Naive thymus-derived CD4-positive, alpha-beta T cell (primary cell): ENCODE measurements around the gene MSRB1. TPM values are rescaled to one million over a fixed set of nuclear protein-coding genes. Genes with fewer than 3 reads are reported as not detected.

Source experiments
- ATAC-seq: fragments of 150-1000 bp; cut with Tn5 transposase; 2 replicates; pipeline ENCODE4 v1.10.0; 2021; ENCODE audit warnings: mild to moderate bottlenecking, moderate library complexity
- CTCF ChIA-PET: fragments of 350-600 bp; sonication (Branson Sonifier 250); formaldehyde crosslinking; loops from one replicate; lab custom pipeline; 2021; ENCODE audit warnings: antibody characterized with exemption; lab: Charles Lee
- POLR2A ChIA-PET: fragments of 350-600 bp; sonication (Branson Sonifier 250); formaldehyde crosslinking; loops from one replicate; lab custom pipeline; 2021; ENCODE audit warnings: antibody characterized with exemption, inconsistent platforms; lab: Charles Lee
- DNase-seq, 9 donors: peaks; one replicate each; pipeline versions ENCODE4 v3.0.0 to v3.0.0-alpha.2; 2020 to 2022; ENCODE audit warnings: mixed read lengths in 1 of 9
- H3K27ac ChIP-seq: one replicate; pipeline ENCODE4 v1.7.0; 2013; ENCODE audit warnings: mild to moderate bottlenecking, low read depth, low read length, moderate library complexity
- H3K27me3 ChIP-seq, 2 donors: one replicate each; pipeline ENCODE4 v1.7.0; 2013; ENCODE audit warnings: low read length in 2 of 2, mild to moderate bottlenecking in 2 of 2, moderate library complexity in 2 of 2; ENCODE audit not compliant: control insufficient read depth in 2 of 2, insufficient read depth in 2 of 2
- H3K36me3 ChIP-seq, 3 experiments: 1 replicate in 2 of 3; 2 replicates in 1 of 3; pipeline ENCODE4 v1.7.0; 2013; ENCODE audit warnings: low read length in 3 of 3, mild to moderate bottlenecking in 3 of 3, moderate library complexity in 1 of 3; ENCODE audit not compliant: insufficient read depth in 3 of 3, control insufficient read depth in 2 of 3
- H3K4me1 ChIP-seq, 2 donors: one replicate each; pipeline ENCODE4 v1.7.0; 2013; ENCODE audit warnings: low read length in 2 of 2, mild to moderate bottlenecking in 2 of 2, moderate library complexity in 1 of 2; ENCODE audit not compliant: control insufficient read depth in 2 of 2, insufficient read depth in 2 of 2
- H3K4me3 ChIP-seq: 2 replicates; pipeline ENCODE4 v1.7.0; 2013; ENCODE audit warnings: mild to moderate bottlenecking, low read length
- H3K9me3 ChIP-seq, 3 experiments: 1 replicate in 2 of 3; 2 replicates in 1 of 3; pipeline ENCODE4 v1.7.0; 2013; ENCODE audit warnings: low read length in 3 of 3; ENCODE audit not compliant: control insufficient read depth in 2 of 3
- H3K27ac Mint-ChIP-seq, 9 donors: one replicate each; pipeline ENCODE4 v1.8.0; 2020 to 2022; ENCODE audit warnings: mixed read lengths in 9 of 9, mild to moderate bottlenecking in 8 of 9, moderate library complexity in 5 of 9, inconsistent platforms in 2 of 9
- H3K27me3 Mint-ChIP-seq, 5 donors: one replicate each; pipeline ENCODE4 v1.8.0; 2021 to 2022; ENCODE audit warnings: mixed read lengths in 5 of 5, mild to moderate bottlenecking in 1 of 5
- H3K36me3 Mint-ChIP-seq, 5 donors: one replicate each; pipeline ENCODE4 v1.8.0; 2020 to 2022; ENCODE audit warnings: mixed read lengths in 5 of 5, mild to moderate bottlenecking in 3 of 5, inconsistent platforms in 1 of 5
- H3K4me1 Mint-ChIP-seq, 7 donors: one replicate each; pipeline ENCODE4 v1.8.0; 2020 to 2022; ENCODE audit warnings: mixed read lengths in 7 of 7, mild to moderate bottlenecking in 3 of 7, inconsistent platforms in 1 of 7
- H3K4me3 Mint-ChIP-seq, 10 donors: one replicate each; pipeline ENCODE4 v1.8.0; 2020 to 2022; ENCODE audit warnings: mild to moderate bottlenecking in 10 of 10, mixed read lengths in 10 of 10, moderate library complexity in 6 of 10, inconsistent platforms in 2 of 10
- H3K9me3 Mint-ChIP-seq, 11 donors: one replicate each; pipeline ENCODE4 v1.8.0; 2020 to 2022; ENCODE audit warnings: mixed read lengths in 11 of 11, mild to moderate bottlenecking in 4 of 11, inconsistent platforms in 1 of 11, moderate library complexity in 1 of 11
- intact Hi-C, 2 donors: fragments of 100-400 bp; cut with micrococcal nuclease; formaldehyde crosslinking; loops; one replicate each; pipeline ENCODE4 v1.15.1; 2023
- polyA plus RNA-seq, 2 donors: library from polyadenylated mRNA; unstranded; fragments of 300-500 nt; fragmentation: Illumina TruSeq; gene quantifications; one replicate each; pipeline ENCODE4 v1.2.3, GENCODE V29; 2021
- total RNA-seq, 6 experiments: library from RNA in 5 of 6; stranded (reverse) in 5 of 6; gene quantifications; 1 replicate in 5 of 6; 2 replicates in 1 of 6; pipeline ENCODE4 v1.2.3 and lab custom pipeline; 2021 to 2026

The MSRB1 gene
- total and polyA plus RNA-seq, 7 experiments from 2014 or later = 5.5 to 27.0 (median 15.6) TPM

GRCh38 chr16:1895068-1895467 is 47.9 kb downstream of the MSRB1 start:
- no peaks in the 10 kb centered on the region for H3K9me3 ChIP-seq
- H3K36me3 Mint-ChIP-seq = no peaks in the 10 kb centered on the region
- H3K4me1 ChIP-seq = no peaks in the 10 kb centered on the region
- intact Hi-C loops = no loop called here
- CTCF ChIA-PET = no interaction called here
- no peak overlapping the region for H3K4me3 Mint-ChIP-seq
- H3K4me3 ChIP-seq = no peak overlapping the region
- no peak overlapping the region for H3K27ac ChIP-seq
- peaks cover 0 to 26% (median 13%) of the 10 kb centered on the region in 5 donors for H3K27me3 Mint-ChIP-seq
- H3K27ac Mint-ChIP-seq = no peak overlapping the region
- H3K36me3 ChIP-seq = no peaks in the 10 kb centered on the region
- POLR2A ChIA-PET = no interaction called here
- DNase-seq = no peak
- H3K9me3 Mint-ChIP-seq = no peaks in the 10 kb centered on the region
- ATAC-seq = no peak
- peaks cover 0 to 2% (median 0%) of the 10 kb centered on the region in 7 donors for H3K4me1 Mint-ChIP-seq
- H3K27me3 ChIP-seq = no peaks in the 10 kb centered on the region

GRCh38 chr16:1890708-1891050 is 52.3 kb downstream of the MSRB1 start:
- POLR2A ChIA-PET = no interaction called here
- intact Hi-C loops = no loop called here
- Mint-ChIP-seq H3K27ac (no peak overlapping the region), H3K4me1 (peaks cover 0 to 2% (median 0%) of the 10 kb centered on the region in 7 donors), H3K9me3 (no peaks in the 10 kb centered on the region), H3K4me3 (no peak overlapping the region), H3K27me3 (peaks cover 0 to 29% (median 18%) of the 10 kb centered on the region in 5 donors), H3K36me3 (no peaks in the 10 kb centered on the region)
- Histone ChIP-seq H3K4me3 (no peak overlapping the region), H3K27me3 (no peaks in the 10 kb centered on the region), H3K36me3 (no peaks in the 10 kb centered on the region), H3K4me1 (no peaks in the 10 kb centered on the region), H3K27ac (no peak overlapping the region), H3K9me3 (no peaks in the 10 kb centered on the region)
- CTCF ChIA-PET = no interaction called here
- DNase-seq (no peak), ATAC-seq (no peak)

- Mint-ChIP-seq H3K27ac (no peak overlapping the region), H3K9me3 (no peaks in the 10 kb centered on the region), H3K4me1 (peaks cover 0 to 2% (median 0%) of the 10 kb centered on the region in 7 donors), H3K27me3 (peaks cover 2 to 33% (median 20%) of the 10 kb centered on the region in 5 donors), H3K36me3 (no peaks in the 10 kb centered on the region), H3K4me3 (no peak overlapping the region)
- ChIA-PET POLR2A (no interaction called here), CTCF (no interaction called here)
- no peak for ATAC-seq
- no peaks in the 10 kb centered on the region for H3K9me3 ChIP-seq
- no peaks in the 10 kb centered on the region for H3K4me1 ChIP-seq
- H3K27me3 ChIP-seq = no peaks in the 10 kb centered on the region
- DNase-seq = no peak
- H3K36me3 ChIP-seq = no peaks in the 10 kb centered on the region
- intact Hi-C loops = no loop called here
- no peak overlapping the region for H3K4me3 ChIP-seq
- no peak overlapping the region for H3K27ac ChIP-seq
These were observed 52.8 kb downstream of the MSRB1 start for GRCh38 chr16:1890024-1890707.

Other genes starting within 250 kb of the MSRB1 start
- gene MAPK8IP3, start 237.0 kb downstream of the MSRB1 start, total RNA-seq = 100 to 1,000 TPM; 112 to 299 (median 272) TPM
- 1 to 10 TPM; 1.7 to 3.2 TPM for gene MAPK8IP3, start 237.0 kb downstream of the MSRB1 start, polyA plus RNA-seq
- gene NME3, start 171.7 kb downstream of the MSRB1 start, total RNA-seq = 10 to 100 TPM; 49.4 to 81.5 (median 58.2) TPM
- 10 to 100 TPM; 70.6 to 71.9 TPM for gene NME3, start 171.7 kb downstream of the MSRB1 start, polyA plus RNA-seq
- gene EME2, start 170.4 kb downstream of the MSRB1 start, total RNA-seq = 10 to 100 TPM; 32.2 to 47.5 (median 36.8) TPM
- 1 to 10 TPM in 1 of 2 donors, under 1 TPM in 1; 0.59 to 3.8 TPM for gene EME2, start 170.4 kb downstream of the MSRB1 start, polyA plus RNA-seq
- 100 to 1,000 TPM in 1 of 5 experiments, 10 to 100 TPM in 4; 41.6 to 115 (median 49.5) TPM for gene MRPS34, start 170.1 kb downstream of the MSRB1 start, total RNA-seq
- gene MRPS34, start 170.1 kb downstream of the MSRB1 start, polyA plus RNA-seq = 100 to 1,000 TPM; 124 to 162 TPM
- 100 to 1,000 TPM in 2 of 5 experiments, 10 to 100 TPM in 3; 38.2 to 127 (median 72.3) TPM for gene SPSB3, start 160.6 kb downstream of the MSRB1 start, total RNA-seq
- gene SPSB3, start 160.6 kb downstream of the MSRB1 start, polyA plus RNA-seq = 10 to 100 TPM; 38.7 to 58.9 TPM
- 10 to 100 TPM; 39.3 to 60.2 (median 48.6) TPM for gene NUBP2, start 160.2 kb downstream of the MSRB1 start, total RNA-seq
- gene NUBP2, start 160.2 kb downstream of the MSRB1 start, polyA plus RNA-seq = 10 to 100 TPM; 96.7 to 98.9 TPM
- 1 to 10 TPM in 3 of 5 experiments, under 1 TPM in 2; 0.19 to 1.5 (median 1.1) TPM for gene IGFALS, start 149.5 kb downstream of the MSRB1 start, total RNA-seq
- under 1 TPM in 1 of 2 donors, not detected in 1; 0.40 TPM for gene IGFALS, start 149.5 kb downstream of the MSRB1 start, polyA plus RNA-seq
- 10 to 100 TPM; 46.2 to 72.9 (median 48.9) TPM for gene HAGH, start 116.4 kb downstream of the MSRB1 start, total RNA-seq
- 10 to 100 TPM; 39.4 to 62.4 TPM for gene HAGH, start 116.4 kb downstream of the MSRB1 start, polyA plus RNA-seq
- gene FAHD1, start 116.0 kb downstream of the MSRB1 start, total RNA-seq = 10 to 100 TPM in 1 of 5 experiments, 1 to 10 TPM in 4; 7.8 to 12.9 (median 9.7) TPM
- gene FAHD1, start 116.0 kb downstream of the MSRB1 start, polyA plus RNA-seq = 10 to 100 TPM; 27.5 to 28.6 TPM
- not detected for gene MEIOB, start 71.0 kb downstream of the MSRB1 start, total RNA-seq
- gene MEIOB, start 71.0 kb downstream of the MSRB1 start, polyA plus RNA-seq = not detected
- not detected for gene HS3ST6, start 24.8 kb downstream of the MSRB1 start, total RNA-seq
- not detected for gene HS3ST6, start 24.8 kb downstream of the MSRB1 start, polyA plus RNA-seq
- not detected for gene RPL3L, start 11.5 kb upstream of the MSRB1 start, total RNA-seq
- gene RPL3L, start 11.5 kb upstream of the MSRB1 start, polyA plus RNA-seq = not detected
- 100 to 1,000 TPM in 1 of 5 experiments, 10 to 100 TPM in 4; 40.0 to 114 (median 71.1) TPM for gene NDUFB10, start 16.3 kb upstream of the MSRB1 start, total RNA-seq
- 100 to 1,000 TPM; 166 to 180 TPM for gene NDUFB10, start 16.3 kb upstream of the MSRB1 start, polyA plus RNA-seq
- 1,000 to 10,000 TPM; 2,562 to 3,376 (median 2,918) TPM for gene RPS2, start 21.6 kb upstream of the MSRB1 start, total RNA-seq
- 1,000 to 10,000 TPM; 7,065 to 7,254 TPM for gene RPS2, start 21.6 kb upstream of the MSRB1 start, polyA plus RNA-seq
- under 1 TPM in 1 of 5 experiments, not detected in 4; 0.51 TPM for gene RNF151, start 23.7 kb upstream of the MSRB1 start, total RNA-seq
- not detected for gene RNF151, start 23.7 kb upstream of the MSRB1 start, polyA plus RNA-seq
- gene TBL3, start 28.9 kb upstream of the MSRB1 start, total RNA-seq = 10 to 100 TPM; 17.2 to 45.2 (median 27.6) TPM
- 10 to 100 TPM; 59.4 to 89.8 TPM for gene TBL3, start 28.9 kb upstream of the MSRB1 start, polyA plus RNA-seq
- 1 to 10 TPM in 1 of 5 experiments, under 1 TPM in 4; 0.24 to 1.3 (median 0.79) TPM for gene NOXO1, start 38.3 kb upstream of the MSRB1 start, total RNA-seq
- under 1 TPM; 0.17 to 0.29 TPM for gene NOXO1, start 38.3 kb upstream of the MSRB1 start, polyA plus RNA-seq
- gene GFER, start 41.0 kb upstream of the MSRB1 start, total RNA-seq = 10 to 100 TPM; 14.0 to 28.2 (median 18.1) TPM
- gene GFER, start 41.0 kb upstream of the MSRB1 start, polyA plus RNA-seq = 10 to 100 TPM; 19.6 to 30.8 TPM
- gene SYNGR3, start 46.8 kb upstream of the MSRB1 start, total RNA-seq = 1 to 10 TPM in 2 of 5 experiments, under 1 TPM in 3; 0.49 to 8.8 (median 0.80) TPM
- 1 to 10 TPM in 1 of 2 donors, under 1 TPM in 1; 0.92 to 1.6 TPM for gene SYNGR3, start 46.8 kb upstream of the MSRB1 start, polyA plus RNA-seq
- gene ZNF598, start 66.6 kb upstream of the MSRB1 start, total RNA-seq = 10 to 100 TPM; 44.3 to 63.2 (median 49.8) TPM
- gene ZNF598, start 66.6 kb upstream of the MSRB1 start, polyA plus RNA-seq = 1 to 10 TPM; 1.9 to 9.4 TPM
- gene NPW, start 76.6 kb upstream of the MSRB1 start, total RNA-seq = 1 to 10 TPM in 1 of 5 experiments, under 1 TPM in 1, not detected in 3; 0.53 to 1.7 TPM
- not detected for gene NPW, start 76.6 kb upstream of the MSRB1 start, polyA plus RNA-seq
- 1 to 10 TPM; 2.5 to 3.8 (median 3.6) TPM for gene NHERF2, start 83.7 kb upstream of the MSRB1 start, total RNA-seq
- gene NHERF2, start 83.7 kb upstream of the MSRB1 start, polyA plus RNA-seq = under 1 TPM; 0.33 to 0.56 TPM
- 10 to 100 TPM in 1 of 5 experiments, 1 to 10 TPM in 4; 4.4 to 27.0 (median 7.5) TPM for gene NTHL1, start 104.6 kb upstream of the MSRB1 start, total RNA-seq
- 10 to 100 TPM; 16.3 to 17.5 TPM for gene NTHL1, start 104.6 kb upstream of the MSRB1 start, polyA plus RNA-seq
- gene TSC2, start 104.8 kb upstream of the MSRB1 start, total RNA-seq = 100 to 1,000 TPM; 126 to 155 (median 147) TPM
- gene TSC2, start 104.8 kb upstream of the MSRB1 start, polyA plus RNA-seq = 10 to 100 TPM; 27.5 to 53.6 TPM
- gene PKD1, start 192.7 kb upstream of the MSRB1 start, total RNA-seq = 100 to 1,000 TPM in 2 of 5 experiments, 10 to 100 TPM in 3; 82.8 to 153 (median 98.3) TPM
- gene PKD1, start 192.7 kb upstream of the MSRB1 start, polyA plus RNA-seq = 1 to 10 TPM; 4.9 to 9.8 TPM
- gene RAB26, start 205.4 kb upstream of the MSRB1 start, total RNA-seq = under 1 TPM in 1 of 5 experiments, not detected in 4; 0.86 TPM
- under 1 TPM; 0.29 to 0.66 TPM for gene RAB26, start 205.4 kb upstream of the MSRB1 start, polyA plus RNA-seq
- 10 to 100 TPM; 30.0 to 58.3 (median 36.7) TPM for gene TRAF7, start 212.6 kb upstream of the MSRB1 start, total RNA-seq
- gene TRAF7, start 212.6 kb upstream of the MSRB1 start, polyA plus RNA-seq = 1 to 10 TPM; 4.8 to 6.8 TPM